HTR-8/SVneo (cell line): ENCODE data around the gene MAGIX.
"Not testable (repeated sequence)": the region's sequence is repeated elsewhere in the genome, so short reads cannot be mapped to it uniquely, and the experiment has no call there.

Source experiments
- DNase-seq: peaks from one replicate; pipeline ENCODE4 v3.0.0; 2011; ENCODE audit warnings: low spot score, mixed read lengths; ENCODE audit not compliant: insufficient read length
- FAIRE-seq: peaks from 2 replicates; lab custom pipeline; 2011; peaks lifted over from hg19 to GRCh38; lab: Jason Lieb, UNC

The MAGIX gene

DNA sequence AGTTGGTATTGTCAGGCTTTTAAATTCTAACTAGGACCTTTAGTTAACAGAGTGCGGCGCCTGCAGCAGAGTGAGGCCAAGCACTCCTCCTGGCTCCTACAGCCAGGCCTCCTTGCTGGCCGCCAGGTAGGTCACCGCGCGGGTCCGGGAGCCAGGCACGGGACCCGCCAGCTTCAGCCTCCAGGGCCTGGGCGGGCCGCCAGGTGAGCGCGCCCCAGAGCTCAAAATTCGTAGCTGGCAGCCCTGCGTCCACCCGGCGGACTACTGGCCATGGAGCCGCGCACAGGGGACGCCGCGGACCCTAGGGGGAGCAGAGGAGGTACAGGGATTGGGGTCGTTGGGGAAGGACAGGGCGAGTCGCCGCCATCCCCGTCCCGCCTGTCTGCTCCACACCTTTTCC lies at the start of gene MAGIX:
Gene MAGIX, plus strand, starts transcription at position 139 of the 400 bp plus-strand sequence. Its CDS starts 132 bp downstream, at position 271.
- FAIRE-seq (no peak), DNase-seq (no peak)

DNA sequence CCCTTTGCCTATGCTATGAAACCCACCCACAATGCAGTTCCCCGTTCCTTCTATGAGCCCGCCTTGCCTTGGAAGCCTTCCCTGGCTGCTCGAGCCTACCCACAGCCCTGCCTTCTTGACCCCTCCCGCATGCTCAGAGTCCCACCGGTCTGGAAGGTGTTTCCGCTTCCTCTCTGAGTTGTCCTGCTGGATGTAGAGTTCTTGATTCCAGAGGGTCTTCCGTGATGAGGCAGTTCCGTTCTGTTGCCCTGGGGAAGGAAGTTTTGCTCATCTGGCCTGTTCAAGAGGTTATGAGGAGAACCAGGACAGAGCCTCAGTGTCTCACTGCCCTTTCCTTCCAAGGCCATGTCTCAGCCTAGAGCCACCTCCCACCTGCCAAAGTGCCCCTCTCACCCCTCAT lies 46.5 kb upstream of the MAGIX start:
- DNase-seq (no peak), FAIRE-seq (no peak)

DNA sequence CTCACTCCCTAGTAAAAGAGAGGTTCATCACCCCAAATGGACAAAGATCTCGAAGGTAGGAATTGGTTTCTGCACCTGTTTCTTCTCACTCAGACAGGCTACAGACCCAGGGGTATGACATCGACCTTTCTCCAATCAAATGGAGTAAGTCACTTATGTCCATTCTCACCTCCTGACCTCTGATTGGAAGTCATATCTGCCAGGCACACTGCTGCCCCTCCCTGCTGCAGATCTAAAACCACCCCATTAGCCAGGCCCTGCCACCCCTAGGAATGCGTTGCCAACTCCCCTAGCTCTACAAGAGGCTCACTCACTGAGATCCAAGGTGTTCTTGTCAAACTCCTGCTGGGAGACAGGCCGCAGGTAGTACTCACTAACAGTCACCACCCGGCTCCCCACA lies 45.8 kb upstream of the MAGIX start:
- DNase-seq (no peak), FAIRE-seq (no peak)

DNA sequence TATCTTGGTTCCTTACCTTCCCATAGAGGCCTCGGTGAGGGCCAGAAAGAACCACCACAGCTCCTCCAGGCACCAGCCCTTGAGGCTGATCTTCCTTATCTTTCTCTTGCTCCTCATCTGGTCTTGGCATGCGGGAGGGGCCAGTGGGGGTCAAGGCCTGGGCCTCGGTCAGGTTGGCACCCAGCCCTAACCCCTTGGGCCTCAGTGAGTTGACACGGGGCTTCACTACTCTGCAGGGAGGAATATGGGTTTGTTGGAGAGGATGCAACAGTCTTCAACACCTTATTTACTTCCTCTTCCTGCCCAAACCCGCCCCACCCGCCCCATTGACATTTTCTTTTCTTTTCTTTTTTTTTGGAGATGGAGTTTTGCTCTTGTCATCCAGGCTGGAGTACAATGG lies 45.0 kb upstream of the MAGIX start:
- no peak for DNase-seq
- FAIRE-seq: no peak

DNA sequence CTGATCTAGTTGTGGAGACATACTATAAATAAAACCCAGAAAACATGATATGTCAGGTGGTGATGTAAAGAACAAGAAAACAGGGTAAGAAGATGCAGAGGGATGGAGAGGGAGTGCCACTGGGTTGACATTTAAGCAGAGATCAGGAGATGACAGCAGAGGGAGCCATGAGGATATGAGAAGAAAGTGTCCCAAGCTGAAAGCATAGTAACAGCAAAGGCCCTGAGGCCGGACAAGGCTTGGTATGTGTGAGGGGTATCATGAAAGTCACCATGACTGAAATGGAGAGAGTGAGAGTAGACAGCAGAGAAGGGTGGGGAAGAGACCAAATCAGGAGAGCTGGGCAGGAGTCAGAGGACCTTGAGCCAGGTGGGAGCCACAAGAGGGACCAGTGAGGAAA lies 42.5 kb upstream of the MAGIX start:
- DNase-seq (no peak), FAIRE-seq (no peak)

DNA sequence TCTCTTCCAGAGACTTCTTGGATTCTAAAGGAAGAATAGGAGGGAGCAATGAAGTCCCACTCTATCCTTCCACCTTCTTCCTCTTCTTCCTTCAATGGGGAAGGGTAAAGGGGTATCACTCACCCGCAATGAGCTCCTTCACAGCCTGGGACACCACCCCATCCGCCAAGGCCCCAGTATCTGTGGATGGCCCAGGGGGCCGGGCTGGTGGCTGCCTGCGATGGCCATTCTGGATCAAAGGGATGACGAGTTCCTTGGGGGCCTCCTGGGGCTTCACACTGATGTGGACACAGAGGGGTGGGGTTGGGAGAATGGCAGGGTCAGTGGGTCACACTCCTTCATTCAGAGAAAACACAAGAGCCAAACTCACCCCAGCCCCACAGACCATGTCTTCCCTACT lies 40.1 kb upstream of the MAGIX start:
- no peak for FAIRE-seq
- no peak for DNase-seq

DNA sequence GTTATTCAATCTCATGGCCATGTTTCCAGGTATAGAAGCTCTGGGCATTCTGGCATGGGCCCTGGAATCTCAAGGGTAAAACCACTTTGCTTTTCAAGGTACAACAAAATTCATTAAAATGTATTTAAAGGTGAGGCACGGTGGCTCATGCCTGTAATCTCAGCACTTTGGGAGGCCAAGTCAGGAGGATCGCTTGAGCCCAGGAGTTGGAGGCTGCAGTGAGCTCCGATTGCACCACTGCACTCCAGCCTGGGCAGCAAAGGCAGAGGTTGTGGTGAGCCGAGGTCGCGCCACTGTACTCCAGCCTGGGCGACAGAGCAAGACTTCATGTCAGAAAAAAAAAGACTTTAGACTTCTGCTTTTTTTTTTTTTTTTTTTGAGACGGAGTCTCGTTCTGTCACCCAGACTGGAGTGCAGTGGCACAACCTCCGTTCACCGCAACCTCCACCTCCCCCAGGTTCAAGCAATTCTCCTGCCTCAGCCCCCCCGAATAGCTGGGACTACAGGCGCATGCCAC lies 34.8 kb upstream of the MAGIX start:
- not testable (repeated sequence) for DNase-seq, FAIRE-seq

DNA sequence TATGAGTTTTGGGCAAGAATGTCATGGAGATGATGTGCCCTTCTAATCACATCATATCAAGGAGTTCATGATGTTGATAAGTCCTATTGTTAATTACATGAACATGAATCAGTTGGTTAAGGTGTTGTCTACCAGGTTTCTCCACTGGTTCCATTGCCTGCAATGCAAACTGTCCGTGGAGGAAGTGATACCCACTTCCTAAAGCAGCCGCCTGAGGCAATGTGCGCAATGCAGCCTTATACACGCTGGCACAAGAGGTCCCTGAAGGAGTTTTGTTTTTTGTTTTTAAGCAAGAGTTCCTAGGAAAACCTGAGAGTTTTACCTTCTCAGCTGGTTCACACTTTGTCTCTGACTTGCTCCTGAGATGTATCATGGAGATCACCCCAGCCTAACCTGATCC lies 33.1 kb upstream of the MAGIX start:
- no peak for FAIRE-seq
- DNase-seq: no peak

DNA sequence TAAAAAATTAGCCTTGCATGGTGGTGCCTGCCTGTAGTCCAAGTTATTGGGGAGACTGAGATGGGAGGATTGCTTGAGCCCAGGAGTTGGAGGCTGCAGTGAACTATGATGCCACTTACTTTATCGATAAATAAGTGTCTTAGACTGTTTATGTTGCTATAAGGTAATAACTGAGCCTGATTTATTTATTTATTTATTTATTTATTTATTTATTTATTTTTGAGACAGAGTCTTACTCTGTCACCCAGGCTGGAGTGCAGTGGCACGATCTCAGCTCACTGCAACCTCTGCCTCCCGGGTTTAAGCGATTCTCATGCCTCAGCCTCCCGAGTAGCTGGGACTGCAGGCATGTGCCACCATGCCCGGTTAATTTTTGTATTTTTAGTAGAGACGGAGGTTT lies 30.3 kb upstream of the MAGIX start:
- not testable (repeated sequence) for FAIRE-seq, DNase-seq

DNA sequence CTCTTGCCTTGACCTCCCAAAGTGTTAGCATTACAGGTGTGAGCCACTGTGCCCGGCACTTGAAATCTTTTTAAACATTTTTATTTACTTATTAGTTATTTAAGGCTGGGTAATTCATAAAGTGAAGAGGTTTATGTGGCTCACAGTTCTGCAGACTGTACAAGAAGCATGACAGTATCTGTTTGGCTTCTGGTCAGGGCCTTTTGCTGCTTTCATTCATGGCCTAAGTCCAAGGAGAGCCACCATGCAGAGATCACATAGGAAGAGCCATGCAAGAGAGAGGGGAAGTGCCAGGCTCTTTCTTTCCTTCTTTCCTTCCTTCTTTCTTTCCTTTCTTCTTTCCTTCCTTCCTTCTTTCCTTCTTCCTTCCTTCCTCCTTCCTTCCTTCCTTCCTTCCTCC lies 28.8 kb upstream of the MAGIX start:
- no peak for FAIRE-seq
- DNase-seq: no peak

DNA sequence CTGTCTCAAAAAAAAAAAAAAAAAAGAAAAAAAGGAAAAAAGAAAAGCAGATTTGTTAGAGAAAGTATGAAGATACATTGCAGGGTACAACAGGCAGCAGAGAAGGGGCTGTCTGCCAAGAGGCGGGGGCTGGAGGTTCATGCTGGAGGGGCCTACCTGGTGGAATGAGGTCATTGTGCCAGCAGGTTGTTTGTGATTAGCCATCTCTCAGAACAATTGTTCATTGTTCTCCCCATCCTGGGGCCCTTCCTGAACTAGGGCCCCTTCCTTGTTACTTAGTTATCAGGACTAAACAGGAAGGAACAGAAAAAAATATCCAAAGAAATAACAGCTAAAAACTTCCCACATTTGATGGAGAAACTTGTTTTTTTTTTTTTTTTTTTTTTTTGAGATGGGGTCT lies 25.1 kb upstream of the MAGIX start:
- DNase-seq: no peak
- FAIRE-seq: no peak

DNA sequence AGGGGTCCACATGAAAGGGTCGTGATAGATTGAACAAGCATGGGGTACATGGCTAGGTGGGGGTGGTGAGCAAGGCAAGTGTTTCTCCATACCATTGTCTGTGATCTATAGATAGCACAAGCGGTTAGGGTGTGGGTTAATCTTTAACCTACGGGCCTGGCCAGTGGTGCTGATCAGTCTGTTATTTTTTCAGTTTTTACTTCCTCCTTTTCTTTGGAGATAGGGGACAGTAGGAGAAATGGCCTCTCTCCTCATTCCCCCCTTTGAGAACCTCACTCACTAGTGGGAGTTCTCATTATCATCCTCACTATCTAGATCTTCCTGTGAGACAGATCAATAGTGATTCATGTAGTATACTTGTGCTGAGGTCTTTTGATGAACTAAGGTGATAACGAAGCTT lies 22.8 kb upstream of the MAGIX start:
- FAIRE-seq (no peak), DNase-seq (no peak)

DNA sequence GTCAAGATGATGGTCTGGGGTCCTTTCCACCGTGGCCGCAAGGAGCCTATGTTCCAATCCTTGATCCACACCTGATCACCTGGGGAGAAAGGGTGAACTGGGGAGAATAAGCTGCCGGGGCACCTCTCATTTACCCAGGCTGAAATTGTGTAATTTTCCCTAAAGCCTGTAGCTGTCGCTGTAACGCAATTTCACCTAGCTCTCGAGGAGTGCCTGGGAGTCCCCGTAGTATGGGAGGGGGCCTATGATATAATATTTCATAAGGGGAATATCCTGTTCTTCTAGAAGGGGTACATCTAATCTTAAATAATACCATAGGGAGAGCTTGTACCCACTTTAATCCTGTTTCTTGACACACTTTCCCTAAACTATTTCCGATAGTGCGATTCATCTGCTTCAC lies 20.3 kb upstream of the MAGIX start:
- FAIRE-seq: not testable (repeated sequence)

DNA sequence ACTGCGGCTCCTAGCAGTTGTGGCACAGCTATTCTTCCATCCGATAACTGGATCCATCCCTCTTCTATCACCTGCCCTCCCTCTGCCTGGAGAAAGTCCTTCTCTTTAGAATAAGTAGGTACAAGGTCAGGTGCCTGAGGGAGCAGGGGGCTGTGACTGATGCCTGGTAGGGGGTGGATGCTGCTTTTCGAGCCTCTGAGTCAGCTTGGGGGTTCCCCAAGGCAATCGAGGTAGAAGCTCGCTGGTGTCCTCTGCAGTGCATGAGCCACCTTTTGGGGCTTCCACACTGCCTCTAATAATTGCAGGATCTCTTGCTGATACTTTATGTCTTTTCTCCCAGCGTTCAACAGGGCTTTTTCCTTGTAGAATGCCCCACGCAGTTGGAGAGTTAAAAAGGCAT lies 19.4 kb upstream of the MAGIX start:
- DNase-seq, FAIRE-seq: not testable (repeated sequence)

More for the DNA sequence above, 20.3 kb upstream of the MAGIX start:
- not testable (repeated sequence) for DNase-seq

DNA sequence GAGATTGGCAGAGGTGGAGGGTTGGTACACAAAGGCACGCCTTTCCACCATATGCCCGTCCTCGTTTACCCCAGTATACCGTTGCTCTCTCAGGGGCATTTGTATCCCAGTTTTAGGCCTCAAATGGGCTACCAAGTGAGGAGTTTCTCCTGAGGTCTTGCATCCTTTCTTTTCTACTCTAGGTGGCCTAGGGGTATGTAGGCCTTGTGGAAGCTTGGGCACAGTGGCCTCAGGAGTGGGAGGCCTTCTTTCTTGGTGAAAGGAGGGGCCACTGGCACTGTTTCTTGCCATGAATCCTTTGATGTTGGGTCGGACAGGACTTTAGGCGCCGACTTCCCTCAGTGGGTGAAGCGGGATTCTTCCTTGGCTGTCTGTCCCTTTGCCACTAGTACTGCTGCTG lies 15.3 kb upstream of the MAGIX start:
- no peak for DNase-seq
- no peak for FAIRE-seq

DNA sequence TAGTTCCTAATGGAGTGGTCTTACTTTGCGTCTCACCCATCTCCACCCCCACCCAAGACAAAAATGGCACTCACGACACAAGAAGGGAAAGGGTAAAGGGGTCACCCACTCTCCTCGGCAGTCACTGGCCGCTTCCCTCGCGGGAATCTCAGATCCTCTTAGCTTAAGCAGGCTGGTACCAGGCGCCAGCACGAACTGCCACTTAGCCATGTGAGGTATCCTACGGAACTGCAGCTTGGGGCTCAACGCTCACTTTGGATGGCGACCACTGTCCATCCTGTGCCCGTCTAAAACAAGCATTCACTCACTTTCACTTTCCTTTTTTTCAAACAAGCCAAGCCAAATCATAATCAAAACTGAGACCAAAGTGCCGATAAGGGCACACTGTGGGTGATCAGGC lies 14.6 kb upstream of the MAGIX start:
- FAIRE-seq (no peak), DNase-seq (no peak)

DNA sequence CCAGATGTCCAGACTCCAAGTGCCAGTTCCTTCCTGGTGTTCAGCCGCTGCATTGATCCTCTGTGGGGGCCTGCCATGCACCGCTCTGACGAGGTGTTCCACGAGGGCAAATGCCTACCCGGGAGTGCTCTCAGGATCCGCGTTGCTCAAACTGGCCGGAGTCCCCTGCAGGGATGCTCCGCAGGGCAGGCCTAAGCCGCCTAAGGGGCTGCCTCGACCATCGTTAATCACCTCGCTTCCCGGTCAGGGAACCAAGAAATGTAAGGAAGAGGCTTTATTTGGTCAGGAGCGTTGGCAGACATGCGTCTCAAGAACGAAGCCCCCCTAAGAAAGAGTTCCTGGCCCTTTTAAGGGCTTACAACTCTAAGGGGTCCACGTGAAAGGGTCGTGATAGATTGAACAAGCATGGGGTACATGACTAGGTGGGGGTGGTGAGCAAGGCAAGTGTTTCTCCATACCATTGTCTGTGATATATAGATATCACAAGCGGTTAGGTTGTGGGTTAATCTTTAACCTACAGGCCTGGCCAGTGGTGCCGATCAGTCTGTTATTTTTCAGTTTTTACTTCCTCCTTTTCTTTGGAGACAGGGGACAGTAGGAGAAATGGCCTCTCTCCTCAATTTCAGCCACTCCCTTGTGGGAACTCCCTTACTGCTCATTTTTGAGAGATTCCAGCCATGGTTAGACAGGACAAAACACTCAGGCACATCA lies 14.0 kb upstream of the MAGIX start:
- not testable (repeated sequence) for DNase-seq, FAIRE-seq

DNA sequence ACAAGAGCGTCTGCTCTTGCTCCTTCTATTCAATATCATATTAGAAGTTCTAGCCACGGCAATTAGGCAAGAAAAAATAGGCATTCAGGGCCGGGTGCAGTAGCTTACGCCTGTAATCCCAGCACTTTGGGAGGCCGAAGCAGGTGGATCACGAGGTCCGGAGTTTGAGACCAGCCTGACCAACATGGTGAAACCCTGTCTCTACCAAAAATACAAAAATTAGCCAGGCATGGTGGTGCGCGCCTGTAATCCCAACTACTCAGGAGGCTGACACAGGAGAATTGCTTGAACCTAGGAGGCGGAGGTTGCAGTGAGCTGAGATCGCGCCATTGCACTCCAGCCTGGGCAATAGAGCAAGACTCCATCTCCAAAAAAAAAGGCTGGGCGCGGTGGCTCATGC lies 13.3 kb upstream of the MAGIX start:
- not testable (repeated sequence) for FAIRE-seq, DNase-seq

DNA sequence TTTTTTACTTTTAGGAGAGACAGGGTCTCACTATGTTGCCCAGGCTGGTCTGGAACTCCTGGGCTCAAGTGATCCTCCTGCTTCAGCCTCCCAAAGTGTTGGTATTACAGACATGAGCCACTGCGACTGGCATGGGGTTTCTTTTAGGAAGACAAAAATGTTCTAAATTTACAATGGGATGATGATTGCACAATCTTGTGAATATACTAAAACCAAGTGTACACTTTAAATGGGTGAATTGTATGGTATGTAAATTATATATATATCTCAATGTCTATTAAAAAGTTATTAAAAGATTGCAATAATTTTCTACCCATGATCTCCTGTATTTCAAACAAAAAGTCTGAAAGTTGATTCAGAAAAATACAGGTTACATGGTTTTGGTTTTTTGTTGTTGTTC lies 9.1 kb upstream of the MAGIX start:
- no peak for FAIRE-seq
- no peak for DNase-seq

DNA sequence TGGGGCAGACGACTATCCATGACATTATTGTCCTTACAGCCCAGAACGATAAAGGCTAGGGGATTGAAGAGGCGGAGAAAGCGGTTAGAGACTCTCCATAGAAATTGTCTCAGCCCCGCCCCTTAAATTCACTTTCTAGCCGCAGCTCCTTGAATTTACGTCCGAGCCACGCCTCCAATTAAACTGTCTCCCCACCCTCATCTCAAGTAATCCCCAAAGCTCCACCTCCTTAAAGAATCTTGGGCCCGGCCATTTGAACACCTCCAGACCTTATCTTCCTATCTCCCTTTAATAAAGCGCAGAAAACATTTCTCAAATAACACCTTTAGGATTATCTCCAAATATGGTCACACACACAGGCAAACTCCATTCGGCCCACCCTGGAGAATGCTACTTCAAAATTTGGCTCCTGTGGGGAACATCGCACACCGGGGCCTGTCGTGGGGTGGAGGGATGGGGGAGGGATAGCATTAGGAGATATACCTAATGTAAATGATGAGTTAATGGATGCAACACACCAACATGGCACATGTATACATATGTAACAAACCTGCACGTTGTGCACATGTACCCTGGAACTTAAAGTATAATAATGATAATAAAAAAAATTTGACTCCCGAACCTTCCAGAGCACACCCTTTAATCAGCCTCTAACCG lies 7.2 kb upstream of the MAGIX start:
- no peak for FAIRE-seq
- DNase-seq: no peak
